ENCODE data around the gene IL22RA1. TPM values are rescaled to one million over a fixed set of nuclear protein-coding genes. Genes with fewer than 3 reads are reported as not detected.

Gene IL22RA1
- total and polyA plus RNA-seq, 9 of the 15 experiments (the other 6 are each of a cell fraction or from before 2014, with no cell fraction given) = not detected

- TF ChIP-seq PATZ1 (CRISPR knock-in tag; IDR thresholded peaks at IDR 0.05; ENCODE audit: borderline replicate concordance) (no peak), POLR3G (IDR thresholded peaks at IDR 0.05; ENCODE audit: extremely low read depth, insufficient read length, insufficient replicate concordance) (no peak), ZNF609 (CRISPR knock-in tag; IDR thresholded peaks at IDR 0.05; ENCODE audit: borderline replicate concordance) (no peak), GMEB1 (CRISPR knock-in tag; IDR thresholded peaks at IDR 0.05) (no peak), NR3C1 (CRISPR knock-in tag; IDR thresholded peaks at IDR 0.05) (no peak), JUNB (CRISPR knock-in tag; conservative IDR thresholded peaks at IDR 0.05) (no peak), ZNF280B (CRISPR knock-in tag; IDR thresholded peaks at IDR 0.05) (no peak), MTA3 (IDR thresholded peaks at IDR 0.05; ENCODE audit: borderline replicate concordance) (no peak), CREM (IDR thresholded peaks at IDR 0.05; ENCODE audit: low read depth) (peak; percentile 50), NR2C2 (CRISPR knock-in tag; IDR thresholded peaks at IDR 0.05) (no peak), NR2C2 (tag; IDR thresholded peaks at IDR 0.05) (no peak), KLF16 (IDR thresholded peaks at IDR 0.05) (no peak), COPS2 (conservative IDR thresholded peaks at IDR 0.05) (no peak), ETV1 (tag; conservative IDR thresholded peaks at IDR 0.05; ENCODE audit: low read depth) (no peak), ETS1 (conservative IDR thresholded peaks at IDR 0.05; ENCODE audit: control insufficient read depth, low read depth, low read length) (no peak), TEAD2 (tag; IDR thresholded peaks at IDR 0.05) (no peak)
Observed at GRCh38 chr1:24149866-24150233, 6.9 kb upstream of the IL22RA1 start (continued).

Data from K562 (cell line).